Hepatocyte (in vitro differentiated cells): ENCODE measurements around the gene HTR4. TPM values are rescaled to one million over a fixed set of nuclear protein-coding genes. Genes with fewer than 3 reads are reported as not detected.

ENCODE experiments used
- DNase-seq: peaks from one replicate; pipeline ENCODE4 v3.0.0-alpha.2; 2016; ENCODE audit warnings: low spot score
- H2AFZ ChIP-seq: fragments of 200-600 bp; sonication (generic); 2 replicates; pipeline ENCODE4 v1.6.0; 2016; ENCODE audit warnings: antibody characterized with exemption, mild to moderate bottlenecking
- H3K27ac ChIP-seq: fragments of 200-600 bp; sonication (generic); 2 replicates; pipeline ENCODE4 v1.5.1; 2016; ENCODE audit warnings: mild to moderate bottlenecking
- H3K27me3 ChIP-seq: fragments of 200-600 bp; sonication (generic); 2 replicates; pipeline ENCODE4 v1.6.1; 2016
- H3K36me3 ChIP-seq: fragments of 200-600 bp; sonication (generic); replicated peaks from 2 replicates; pipeline ENCODE4 v1.5.1; 2016; ENCODE audit warnings: low read depth; ENCODE audit not compliant: insufficient read depth
- H3K4me1 ChIP-seq: fragments of 200-600 bp; sonication (generic); 2 replicates; pipeline ENCODE4 v1.5.1; 2016; ENCODE audit warnings: mild to moderate bottlenecking, moderate library complexity; ENCODE audit not compliant: insufficient read depth
- H3K4me2 ChIP-seq: fragments of 200-600 bp; sonication (generic); 2 replicates; pipeline ENCODE4 v1.6.0; 2016
- H3K4me3 ChIP-seq: fragments of 200-600 bp; sonication (generic); 2 replicates; pipeline ENCODE4 v1.5.1; 2016; ENCODE audit warnings: mild to moderate bottlenecking
- H3K79me2 ChIP-seq: fragments of 200-600 bp; sonication (generic); 2 replicates; pipeline ENCODE4 v1.6.0; 2017; ENCODE audit warnings: mild to moderate bottlenecking
- H3K9me2 ChIP-seq: fragments of 200-600 bp; sonication (generic); replicated peaks from 2 replicates; pipeline ENCODE4 v1.6.0; 2017; ENCODE audit warnings: mild to moderate bottlenecking; ENCODE audit not compliant: insufficient read depth
- H3K9me3 ChIP-seq: fragments of 200-600 bp; sonication (generic); 2 replicates; pipeline ENCODE4 v1.5.1; 2016; ENCODE audit warnings: low read depth, mild to moderate bottlenecking
- H4K20me1 ChIP-seq: fragments of 200-600 bp; sonication (generic); 2 replicates; pipeline ENCODE4 v1.6.0; 2016; ENCODE audit warnings: mild to moderate bottlenecking; ENCODE audit not compliant: insufficient read depth, poor library complexity, severe bottlenecking
- CTCF ChIP-seq: fragments of 200-600 bp; sonication (generic); IDR thresholded peaks from 2 replicates; pipeline ENCODE4 v1.5.1; 2016; ENCODE audit warnings: antibody characterized with exemption, mild to moderate bottlenecking; ENCODE audit not compliant: poor library complexity
- EZH2 ChIP-seq: fragments of 200-600 bp; sonication (generic); IDR thresholded peaks from 2 replicates; pipeline ENCODE4 v1.6.1; 2016; ENCODE audit warnings: antibody characterized with exemption, mild to moderate bottlenecking, borderline replicate concordance
- EZH2phosphoT487 ChIP-seq: fragments of 200-600 bp; sonication (generic); IDR thresholded peaks from one replicate; pipeline ENCODE4 v1.6.1; 2018; ENCODE audit warnings: antibody characterized with exemption, mild to moderate bottlenecking, low read depth, moderate library complexity; ENCODE audit not compliant: unreplicated experiment, severe bottlenecking
- WGBS: methylation state at CpG from one replicate; pipeline ENCODE4 v1.1.6; 2016; ENCODE audit warnings: low lambda C conversion rate; ENCODE audit errors: missing lambda C conversion rate; 5-methylcytosine and 5-hydroxymethylcytosine counted together
- polyA plus RNA-seq: library from polyadenylated mRNA; unstranded; fragments of >200 nt; fragmentation: Nextera tagmentation; extraction: Ambion mirVana; gene quantifications from 2 replicates; pipeline ENCODE4 v1.2.1, GENCODE V29; 2016
- total RNA-seq: library from RNA; depleted of rRNA; stranded (reverse); fragments of >200 nt; gene quantifications from 2 replicates; pipeline ENCODE4 v1.2.3, GENCODE V29; 2014

Gene HTR4
- total and polyA plus RNA-seq, 2 experiments from 2014 or later: 0.29 to 2.3 TPM

- H3K9me3 ChIP-seq: peaks cover 4% of the 10 kb centered on the region
- H3K4me3 ChIP-seq: no peak overlapping the region
- no peak for TF ChIP-seq CTCF
- no peak for TF ChIP-seq EZH2
- no peak for TF ChIP-seq EZH2phosphoT487
- no peaks in the 10 kb centered on the region for H4K20me1 ChIP-seq
- 92% methylated on average over 1 of the region's 1 CpG for WGBS
- H3K9me2 ChIP-seq: no peaks in the 10 kb centered on the region
- H3K27me3 ChIP-seq: no peaks in the 10 kb centered on the region
- no peaks in the 10 kb centered on the region for H3K79me2 ChIP-seq
- no peak overlapping the region for H3K4me2 ChIP-seq
- H3K36me3 ChIP-seq: no peaks in the 10 kb centered on the region
- H2AFZ ChIP-seq: no peak overlapping the region
- H3K4me1 ChIP-seq: no peaks in the 10 kb centered on the region
- no peak for DNase-seq
- no peak overlapping the region for H3K27ac ChIP-seq
Measured at GRCh38 chr5:148599187-148599586, 55.1 kb downstream of the HTR4 start.

- no peak overlapping the region for H2AFZ ChIP-seq
- no peaks in the 10 kb centered on the region for H4K20me1 ChIP-seq
- no peaks in the 10 kb centered on the region for H3K27me3 ChIP-seq
- H3K27ac ChIP-seq: no peak overlapping the region
- H3K4me1 ChIP-seq: no peaks in the 10 kb centered on the region
- H3K36me3 ChIP-seq: no peaks in the 10 kb centered on the region
- H3K79me2 ChIP-seq: no peaks in the 10 kb centered on the region
- no peaks in the 10 kb centered on the region for H3K9me2 ChIP-seq
- no peak for TF ChIP-seq EZH2
- no peak for TF ChIP-seq EZH2phosphoT487
- no peak for TF ChIP-seq CTCF
- no peak for DNase-seq
- no peak overlapping the region for H3K4me2 ChIP-seq
- 97% methylated on average over 5 of the region's 5 CpGs for WGBS
- no peak overlapping the region for H3K4me3 ChIP-seq
- peaks cover 4% of the 10 kb centered on the region for H3K9me3 ChIP-seq
Measured at GRCh38 chr5:148595697-148596096, 58.6 kb downstream of the HTR4 start.

- DNase-seq: no peak
- H3K79me2 ChIP-seq: no peaks in the 10 kb centered on the region
- 4% methylated on average over 2 of the region's 2 CpGs for WGBS
Measured at GRCh38 chr5:148586796-148587195, 67.5 kb downstream of the HTR4 start.

More at GRCh38 chr5:148586796-148587195, 67.5 kb downstream of the HTR4 start:
- H3K4me3 ChIP-seq: no peak overlapping the region
- H2AFZ ChIP-seq: no peak overlapping the region
- no peaks in the 10 kb centered on the region for H3K36me3 ChIP-seq
- no peaks in the 10 kb centered on the region for H3K9me2 ChIP-seq
- H3K9me3 ChIP-seq: no peaks in the 10 kb centered on the region
- H4K20me1 ChIP-seq: no peaks in the 10 kb centered on the region
- no peak overlapping the region for H3K27ac ChIP-seq
- H3K4me1 ChIP-seq: no peaks in the 10 kb centered on the region
- TF ChIP-seq CTCF: no peak
- no peak for TF ChIP-seq EZH2phosphoT487
- TF ChIP-seq EZH2: no peak
- no peak overlapping the region for H3K4me2 ChIP-seq
- H3K27me3 ChIP-seq: no peaks in the 10 kb centered on the region
